C4-2B (cell line): ENCODE data around the gene TLCD1.
"Not testable (repeated sequence)": the region's sequence is repeated elsewhere in the genome, so short reads cannot be mapped to it uniquely, and the experiment has no call there.

Experiments
- CTCF ChIP-seq: fragments of 450-650 bp; conservative IDR thresholded peaks from 2 replicates; pipeline ENCODE4 v1.5.1; 2017; ENCODE audit warnings: mild to moderate bottlenecking
- ZFX ChIP-seq: fragments of 450-650 bp; IDR thresholded peaks from 2 replicates; pipeline ENCODE4 v1.6.1; 2017

GRCh38 chr17:28735913-28736769, 10.1 kb upstream of the TLCD1 start:
- TF ChIP-seq CTCF, ZFX: not testable (repeated sequence)
